Mucosa of descending colon (tissue), 3 donors: ENCODE results near the gene ZNF175. TPM values are rescaled to one million over a fixed set of nuclear protein-coding genes. Genes with fewer than 3 reads are reported as not detected.

ENCODE experiments used
- ATAC-seq: fragments of 200-7000 bp; cut with Tn5 transposase; one replicate; pipeline ENCODE4 v1.9.1; 2020; ENCODE audit warnings: mild to moderate bottlenecking, moderate library complexity
- DNase-seq, 3 donors: peaks; one replicate each; pipeline ENCODE4 v3.0.0-alpha.2; 2020
- H3K36me3 ChIP-seq: fragments of 200-600 bp; one replicate; pipeline ENCODE4 v1.8.0; 2021; ENCODE audit warnings: low read depth, mild to moderate bottlenecking
- H3K4me1 ChIP-seq: fragments of 200-600 bp; one replicate; pipeline ENCODE4 v1.8.0; 2021; ENCODE audit warnings: low read depth, mild to moderate bottlenecking
- H3K4me3 ChIP-seq: fragments of 200-600 bp; one replicate; pipeline ENCODE4 v1.8.0; 2021; ENCODE audit warnings: mild to moderate bottlenecking
- H3K9me3 ChIP-seq: fragments of 200-600 bp; one replicate; pipeline ENCODE4 v1.8.0; 2021; ENCODE audit warnings: mild to moderate bottlenecking
- CTCF ChIP-seq: fragments of 200-600 bp; IDR thresholded peaks from one replicate; pipeline ENCODE4 v1.8.0; 2022; ENCODE audit warnings: antibody characterized with exemption, mild to moderate bottlenecking
- intact Hi-C, 2 donors: fragments of 100-400 bp; cut with DNase I in 1 of 2; cut with micrococcal nuclease in 1 of 2; formaldehyde crosslinking; loops; one replicate each; pipeline versions ENCODE4 v1.11.0 to v1.11.1; 2022; cut with DNase I, micrococcal nuclease
- total RNA-seq, 3 donors: library from RNA; stranded (reverse); fragmentation: NEBNext Ultra II Directional in 2 of 3; extraction: Animal tissue kit (Norgen Biotek cat#: 25700) in 2 of 3; gene quantifications; one replicate each; pipeline versions ENCODE4 v1.2.1 to v1.2.4, GENCODE V29; 2021 to 2023
- donor health status: DM: no; HTN: no; CAD: no; lungs with moderate emphysema.
- donor health status: DM: no; HTN: no; CAD: no.
- donor health status: DM: no; HTN: yes; CAD: no.

Gene ZNF175
- total RNA-seq, 3 donors from 2014 or later, result 9.4 to 13.6 (median 9.8) TPM

GRCh38 chr19:51551673-51552432 is 19.2 kb upstream of the ZNF175 start:
- Histone ChIP-seq H3K36me3 (no peaks in the 10 kb centered on the region), H3K9me3 (no peaks in the 10 kb centered on the region), H3K4me3 (no peak overlapping the region), H3K4me1 (no peaks in the 10 kb centered on the region)
- ATAC-seq, result no peak
- intact Hi-C loops, result no loop called here
- TF ChIP-seq CTCF, result no peak
- no peak for DNase-seq

- Histone ChIP-seq H3K4me1 (no peaks in the 10 kb centered on the region), H3K4me3 (no peak overlapping the region), H3K36me3 (no peaks in the 10 kb centered on the region), H3K9me3 (no peaks in the 10 kb centered on the region)
- no peak for DNase-seq
- intact Hi-C loops, result no loop called here
- no peak for TF ChIP-seq CTCF
- no peak for ATAC-seq
Measured at GRCh38 chr19:51552608-51552995, 18.5 kb upstream of the ZNF175 start.

- Histone ChIP-seq H3K4me1 (no peaks in the 10 kb centered on the region), H3K4me3 (no peak overlapping the region), H3K36me3 (no peaks in the 10 kb centered on the region), H3K9me3 (no peaks in the 10 kb centered on the region)
- no peak for TF ChIP-seq CTCF
- intact Hi-C loops, result no loop called here
- peak in 2 of 3 donors; percentile 74 to 86 for DNase-seq
- ATAC-seq, result peak; percentile 59
Measured at GRCh38 chr19:51552996-51553725, 17.9 kb upstream of the ZNF175 start.

GRCh38 chr19:51559240-51559639 is 11.8 kb upstream of the ZNF175 start:
- Histone ChIP-seq H3K9me3 (no peaks in the 10 kb centered on the region), H3K36me3 (no peaks in the 10 kb centered on the region), H3K4me1 (no peaks in the 10 kb centered on the region), H3K4me3 (no peak overlapping the region)
- ATAC-seq (no peak), DNase-seq (no peak)
- TF ChIP-seq CTCF, result no peak
- intact Hi-C loops, result no loop called here

GRCh38 chr19:51560339-51560738 is 10.7 kb upstream of the ZNF175 start:
- no peak for TF ChIP-seq CTCF
- Histone ChIP-seq H3K36me3 (no peaks in the 10 kb centered on the region), H3K4me1 (no peaks in the 10 kb centered on the region), H3K4me3 (no peak overlapping the region), H3K9me3 (no peaks in the 10 kb centered on the region)
- ATAC-seq (no peak), DNase-seq (no peak)
- intact Hi-C loops, result no loop called here
